Lower leg skin (tissue), 4 donors: ENCODE results near the gene SH3TC2. TPM values are rescaled to one million over a fixed set of nuclear protein-coding genes. Genes with fewer than 3 reads are reported as not detected.

ENCODE experiments used
- DNase-seq, 2 donors: peaks; one replicate each; pipeline ENCODE4 v3.0.0-alpha.2; 2019; ENCODE audit warnings: low spot score in 2 of 2
- H3K4me3 ChIP-seq: fragments of 200-600 bp; sonication (generic); 2 replicates; pipeline ENCODE4 v1.5.1; 2017; ENCODE audit warnings: mild to moderate bottlenecking, low read depth; ENCODE audit not compliant: poor library complexity, severe bottlenecking
- POLR2A ChIP-seq, 2 donors: fragments of 450-650 bp; IDR thresholded peaks; one replicate each; pipeline ENCODE4 v1.6.1; 2016 to 2017; ENCODE audit warnings: antibody characterized with exemption in 2 of 2, mild to moderate bottlenecking in 1 of 2, moderate library complexity in 1 of 2
- WGBS, 2 donors: methylation state at CpG; one replicate each; pipeline ENCODE4 v1.1.5; 2018; 5-methylcytosine and 5-hydroxymethylcytosine counted together
- intact Hi-C: fragments of 100-400 bp; cut with DNase I; formaldehyde crosslinking; loops from one replicate; pipeline ENCODE4 v1.15.0; 2023; ENCODE audit warnings: low total_unique reads
- total RNA-seq, 4 donors: library from RNA; depleted of rRNA; stranded (reverse); fragments of >200 nt; gene quantifications; one replicate each; pipeline ENCODE4 v1.1.0, GENCODE V29; 2016
- TF ChIP-seq, protein P1 (sequence below), 3 donors: fragments of 450-650 bp; IDR thresholded peaks; one replicate each; pipeline ENCODE4 v1.5.1; 2016; ENCODE audit warnings: antibody characterized with exemption in 3 of 3, mild to moderate bottlenecking in 3 of 3, moderate library complexity in 2 of 3

The SH3TC2 gene
- total RNA-seq, 4 donors from 2014 or later, result 0.80 to 3.7 (median 2.0) TPM

DNA sequence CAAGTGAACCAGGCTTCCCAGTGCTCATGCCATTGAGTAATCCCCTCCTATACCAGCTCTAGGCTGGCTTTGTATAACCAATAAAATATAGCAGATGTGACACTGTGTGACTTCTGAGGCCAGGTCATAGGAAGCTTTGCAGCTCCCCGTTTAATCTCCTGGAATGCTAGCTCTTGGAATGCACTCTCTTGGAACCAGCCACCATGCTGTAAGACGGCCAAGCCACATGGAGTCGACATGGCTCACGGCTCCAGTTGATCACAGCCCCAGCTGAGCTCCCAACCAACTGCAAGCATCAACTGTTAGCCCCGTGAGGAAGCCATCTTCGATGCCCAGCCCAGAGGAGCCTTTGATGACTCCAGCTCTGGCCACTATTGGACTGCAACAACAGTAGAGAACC, 74.5 kb downstream of the SH3TC2 start:
- intact Hi-C loops, result no loop called here
- DNase-seq, result no peak
- 38 to 51% methylated on average over 6 of the region's 6 CpGs for WGBS, 2 donors
- H3K4me3 ChIP-seq, result no peak overlapping the region
- TF ChIP-seq, protein P1, sequence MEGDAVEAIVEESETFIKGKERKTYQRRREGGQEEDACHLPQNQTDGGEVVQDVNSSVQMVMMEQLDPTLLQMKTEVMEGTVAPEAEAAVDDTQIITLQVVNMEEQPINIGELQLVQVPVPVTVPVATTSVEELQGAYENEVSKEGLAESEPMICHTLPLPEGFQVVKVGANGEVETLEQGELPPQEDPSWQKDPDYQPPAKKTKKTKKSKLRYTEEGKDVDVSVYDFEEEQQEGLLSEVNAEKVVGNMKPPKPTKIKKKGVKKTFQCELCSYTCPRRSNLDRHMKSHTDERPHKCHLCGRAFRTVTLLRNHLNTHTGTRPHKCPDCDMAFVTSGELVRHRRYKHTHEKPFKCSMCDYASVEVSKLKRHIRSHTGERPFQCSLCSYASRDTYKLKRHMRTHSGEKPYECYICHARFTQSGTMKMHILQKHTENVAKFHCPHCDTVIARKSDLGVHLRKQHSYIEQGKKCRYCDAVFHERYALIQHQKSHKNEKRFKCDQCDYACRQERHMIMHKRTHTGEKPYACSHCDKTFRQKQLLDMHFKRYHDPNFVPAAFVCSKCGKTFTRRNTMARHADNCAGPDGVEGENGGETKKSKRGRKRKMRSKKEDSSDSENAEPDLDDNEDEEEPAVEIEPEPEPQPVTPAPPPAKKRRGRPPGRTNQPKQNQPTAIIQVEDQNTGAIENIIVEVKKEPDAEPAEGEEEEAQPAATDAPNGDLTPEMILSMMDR (IDR thresholded peaks at IDR 0.05), result no peak
- TF ChIP-seq POLR2A (IDR thresholded peaks at IDR 0.05), result no peak

DNA sequence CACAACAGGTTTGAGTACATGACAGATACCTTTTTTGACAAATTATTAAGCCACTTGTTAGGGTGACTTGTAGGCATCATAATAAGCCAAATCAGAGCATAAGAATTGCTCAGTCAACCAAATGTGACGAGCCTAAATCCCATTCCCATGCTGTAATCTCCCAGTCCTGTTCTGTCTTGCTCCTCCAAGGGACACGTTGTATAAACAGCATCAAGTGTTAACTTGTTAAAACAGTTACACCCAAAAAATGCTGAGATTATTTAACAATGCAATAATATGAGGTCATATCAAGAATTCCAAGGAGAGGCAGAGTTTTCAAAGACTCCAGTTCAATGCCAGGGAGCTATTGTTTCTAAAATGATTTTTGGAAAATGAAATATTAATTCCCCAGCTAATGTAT, 76.2 kb downstream of the SH3TC2 start:
- 24 to 33% methylated on average over 2 of the region's 2 CpGs for WGBS, 2 donors
- TF ChIP-seq, protein P1 (IDR thresholded peaks at IDR 0.05), result no peak
- no peak for TF ChIP-seq POLR2A (IDR thresholded peaks at IDR 0.05)
- intact Hi-C loops, result no loop called here
- no peak for DNase-seq
- no peak overlapping the region for H3K4me3 ChIP-seq

DNA sequence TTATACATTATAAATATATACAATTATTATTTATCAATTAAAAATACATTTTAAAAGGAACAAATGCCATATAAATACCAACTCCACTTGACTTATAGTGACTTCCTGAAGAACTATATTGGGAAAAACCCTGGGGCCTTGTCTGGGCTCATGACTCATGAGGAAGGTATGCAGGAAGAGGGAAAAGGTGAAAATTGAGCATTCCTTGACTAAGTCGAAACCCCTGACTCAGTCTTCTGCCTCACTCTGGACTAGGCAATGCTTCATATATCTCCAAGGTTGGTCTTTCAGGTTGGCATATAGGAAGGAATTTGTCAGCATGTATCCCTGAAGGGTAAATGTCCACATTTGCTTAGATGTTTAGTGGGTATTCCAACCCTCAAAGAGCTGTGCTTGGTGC, 78.5 kb downstream of the SH3TC2 start:
- 35 to 53% methylated on average over 1 of the region's 1 CpG for WGBS, 2 donors
- DNase-seq, result no peak
- TF ChIP-seq, protein P1 (IDR thresholded peaks at IDR 0.05), result no peak
- TF ChIP-seq POLR2A (IDR thresholded peaks at IDR 0.05), result no peak
- intact Hi-C loops, result no loop called here
- no peak overlapping the region for H3K4me3 ChIP-seq

DNA sequence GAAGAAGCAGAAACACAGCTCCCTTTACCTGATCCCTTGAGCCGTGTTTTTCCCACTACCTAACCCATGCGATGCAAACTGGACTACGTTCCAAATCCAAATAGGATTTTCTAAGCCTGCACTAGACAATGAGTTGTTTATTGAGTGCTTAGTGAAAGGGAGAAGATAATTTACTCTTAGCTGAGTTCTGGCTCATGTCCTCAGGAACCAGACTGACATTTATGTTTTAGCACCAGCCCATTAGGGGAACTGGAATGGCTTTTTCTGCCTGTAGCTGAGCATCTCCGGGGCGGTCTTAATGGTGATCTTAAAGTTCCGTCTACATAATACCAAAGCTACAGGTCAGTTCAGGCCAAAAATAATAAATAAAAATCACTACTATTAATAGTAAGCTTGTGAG, 81.5 kb downstream of the SH3TC2 start:
- H3K4me3 ChIP-seq, result no peak overlapping the region
- no peak for DNase-seq
- WGBS, 2 donors, result 55 to 61% methylated on average over 6 of the region's 6 CpGs
- TF ChIP-seq, protein P1 (IDR thresholded peaks at IDR 0.05), result no peak
- no peak for TF ChIP-seq POLR2A (IDR thresholded peaks at IDR 0.05)
- intact Hi-C loops, result no loop called here

DNA sequence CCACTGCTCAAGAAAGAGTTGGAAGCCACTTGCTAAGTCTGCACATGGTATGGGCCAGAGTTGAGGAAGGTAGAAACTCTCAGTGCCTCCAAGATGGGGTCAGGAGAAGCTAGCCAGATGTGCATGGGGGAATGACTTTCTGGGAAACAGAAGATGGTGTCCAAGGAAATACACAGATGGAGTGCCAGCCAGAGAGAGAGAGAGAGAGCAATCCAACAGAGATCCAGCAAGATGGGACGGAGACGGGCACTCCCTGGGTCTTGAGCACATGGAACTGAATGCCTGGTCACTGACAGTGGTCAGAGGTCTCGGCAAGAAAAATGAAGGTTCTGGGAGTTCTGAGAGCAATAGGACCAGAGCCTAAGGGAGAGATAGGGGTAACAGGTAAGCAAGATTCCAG, 82.1 kb downstream of the SH3TC2 start:
- no peak overlapping the region for H3K4me3 ChIP-seq
- intact Hi-C loops, result no loop called here
- no peak for DNase-seq
- WGBS, 2 donors, result 88 to 93% methylated on average over 3 of the region's 3 CpGs
- TF ChIP-seq, protein P1 (IDR thresholded peaks at IDR 0.05), result no peak
- no peak for TF ChIP-seq POLR2A (IDR thresholded peaks at IDR 0.05)

DNA sequence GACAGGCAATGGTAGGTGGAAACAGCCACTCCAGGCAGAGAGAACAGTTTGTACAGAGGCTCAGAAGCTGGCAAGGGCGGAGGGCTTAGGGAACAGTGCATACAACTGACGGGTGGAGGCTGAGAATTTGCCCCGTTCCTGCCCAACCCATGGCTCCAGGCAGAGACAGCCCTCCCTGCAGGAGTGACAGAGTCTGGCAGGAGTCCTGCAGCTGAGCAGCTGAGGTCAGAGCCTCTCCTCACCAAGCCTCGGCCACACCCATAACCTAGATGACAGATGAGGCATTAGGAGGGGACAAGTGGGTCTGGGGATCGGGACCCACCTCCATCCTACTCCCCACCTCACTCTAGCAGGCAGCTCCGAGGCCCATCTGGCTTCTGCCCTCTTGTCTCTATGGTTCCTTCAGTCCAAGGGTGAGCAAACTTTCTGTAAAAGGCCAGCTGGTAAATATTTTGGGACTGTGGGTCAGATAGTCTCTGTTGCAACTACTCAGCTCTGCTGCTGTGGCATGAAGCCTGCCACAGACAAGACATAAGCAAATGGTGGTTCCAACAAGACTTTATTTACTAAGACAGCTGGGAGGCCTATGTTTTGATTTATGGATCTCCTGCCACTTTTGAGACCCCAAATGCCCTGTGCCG, 83.7 kb downstream of the SH3TC2 start:
- intact Hi-C loops, result loop anchor here (10.0 kb wide), 1 partner anchor 154 kb away; the partner anchor contains the start of gene ADRB2
- no peak overlapping the region for H3K4me3 ChIP-seq
- 36 to 39% methylated on average over 7 of the region's 7 CpGs for WGBS, 2 donors
- DNase-seq, result peak; percentile 82 to 91
- no peak for TF ChIP-seq POLR2A (IDR thresholded peaks at IDR 0.05)
- TF ChIP-seq, protein P1 (IDR thresholded peaks at IDR 0.05), result no peak
